Astrocyte (in vitro differentiated cells and primary cell): Measurements from ENCODE around the gene A3GALT2. TPM values are rescaled to one million over a fixed set of nuclear protein-coding genes. Genes with fewer than 3 reads are reported as not detected.
A peak's percentile ranks its signal among the peaks of the same experiment; 100 is the strongest.

Experiments used
- DNase-seq: peaks from one replicate; pipeline ENCODE4 v3.0.0-alpha.2; 2010; ENCODE audit warnings: low read depth
- FAIRE-seq: peaks from 2 replicates; lab custom pipeline; 2011; peaks lifted over from hg19 to GRCh38; lab: Jason Lieb, UNC
- H2AFZ ChIP-seq: 2 replicates; pipeline ENCODE4 v1.6.0; 2012; ENCODE audit warnings: low read depth, low read length, inconsistent platforms
- H3K27ac ChIP-seq: 2 replicates; pipeline ENCODE4 v1.5.1; 2011; ENCODE audit warnings: low read depth, low read length, inconsistent platforms
- H3K27me3 ChIP-seq: 2 replicates; pipeline ENCODE4 v1.6.0; 2011; ENCODE audit warnings: low read length, inconsistent platforms; ENCODE audit not compliant: insufficient read depth
- H3K36me3 ChIP-seq: 2 replicates; pipeline ENCODE4 v1.5.1; 2011; ENCODE audit warnings: low read length, inconsistent platforms; ENCODE audit not compliant: insufficient read depth
- H3K4me1 ChIP-seq: 2 replicates; pipeline ENCODE4 v1.5.1; 2011; ENCODE audit warnings: low read length, inconsistent platforms; ENCODE audit not compliant: insufficient read depth
- H3K4me2 ChIP-seq: 2 replicates; pipeline ENCODE4 v1.6.0; 2012; ENCODE audit warnings: low read length, inconsistent platforms
- H3K4me3 ChIP-seq: 2 replicates; pipeline ENCODE4 v1.5.1; 2011; ENCODE audit warnings: low read depth, mild to moderate bottlenecking, low read length, inconsistent platforms; ENCODE audit not compliant: insufficient read depth
- H3K79me2 ChIP-seq: 2 replicates; pipeline ENCODE4 v1.6.0; 2012; ENCODE audit warnings: mild to moderate bottlenecking, low read length, inconsistent platforms; ENCODE audit not compliant: insufficient read depth
- H3K9ac ChIP-seq: 2 replicates; pipeline ENCODE4 v1.6.0; 2012; ENCODE audit warnings: mild to moderate bottlenecking, low read length, inconsistent platforms
- H3K9me3 ChIP-seq: 2 replicates; pipeline ENCODE4 v1.5.1; 2012; ENCODE audit warnings: low read depth, mild to moderate bottlenecking, low read length, inconsistent platforms; ENCODE audit not compliant: insufficient read depth
- H4K20me1 ChIP-seq: 2 replicates; pipeline ENCODE4 v1.6.0; 2012; ENCODE audit warnings: low read length, inconsistent platforms; ENCODE audit not compliant: insufficient read depth
- H3K27ac Mint-ChIP-seq: one replicate; pipeline ENCODE4 v1.8.0; 2021; ENCODE audit warnings: mild to moderate bottlenecking, mixed read lengths; ENCODE audit not compliant: unreplicated experiment
- H3K27me3 Mint-ChIP-seq: one replicate; pipeline ENCODE4 v1.8.0; 2021; ENCODE audit warnings: low read depth, mixed read lengths; ENCODE audit not compliant: unreplicated experiment
- H3K36me3 Mint-ChIP-seq: one replicate; pipeline ENCODE4 v1.8.0; 2021; ENCODE audit warnings: low read depth, mixed read lengths; ENCODE audit not compliant: unreplicated experiment
- H3K4me1 Mint-ChIP-seq: one replicate; pipeline ENCODE4 v1.8.0; 2021; ENCODE audit warnings: low read depth, mixed read lengths; ENCODE audit not compliant: unreplicated experiment
- H3K4me3 Mint-ChIP-seq: one replicate; pipeline ENCODE4 v1.8.0; 2021; ENCODE audit warnings: mild to moderate bottlenecking, moderate library complexity, mixed read lengths; ENCODE audit not compliant: unreplicated experiment
- H3K9me3 Mint-ChIP-seq: one replicate; pipeline ENCODE4 v1.8.0; 2021; ENCODE audit warnings: mild to moderate bottlenecking, mixed read lengths; ENCODE audit not compliant: unreplicated experiment
- EZH2 ChIP-seq: IDR thresholded peaks from 2 replicates; pipeline ENCODE4 v1.6.1; 2012; ENCODE audit warnings: mild to moderate bottlenecking, low read length, inconsistent platforms; ENCODE audit not compliant: insufficient read depth
- total RNA-seq: library from RNA; stranded (reverse); gene quantifications from 2 replicates; pipeline ENCODE4 v1.2.1, GENCODE V29; 2021
- TF ChIP-seq, protein P1 (sequence below): IDR thresholded peaks from 2 replicates; pipeline ENCODE4 v1.5.1; 2011; ENCODE audit warnings: low read depth, mild to moderate bottlenecking, inconsistent platforms, low read length, moderate library complexity; ENCODE audit not compliant: insufficient read depth

A3GALT2 gene
- total RNA-seq, 1 donor from 2014 or later: not detected

DNA sequence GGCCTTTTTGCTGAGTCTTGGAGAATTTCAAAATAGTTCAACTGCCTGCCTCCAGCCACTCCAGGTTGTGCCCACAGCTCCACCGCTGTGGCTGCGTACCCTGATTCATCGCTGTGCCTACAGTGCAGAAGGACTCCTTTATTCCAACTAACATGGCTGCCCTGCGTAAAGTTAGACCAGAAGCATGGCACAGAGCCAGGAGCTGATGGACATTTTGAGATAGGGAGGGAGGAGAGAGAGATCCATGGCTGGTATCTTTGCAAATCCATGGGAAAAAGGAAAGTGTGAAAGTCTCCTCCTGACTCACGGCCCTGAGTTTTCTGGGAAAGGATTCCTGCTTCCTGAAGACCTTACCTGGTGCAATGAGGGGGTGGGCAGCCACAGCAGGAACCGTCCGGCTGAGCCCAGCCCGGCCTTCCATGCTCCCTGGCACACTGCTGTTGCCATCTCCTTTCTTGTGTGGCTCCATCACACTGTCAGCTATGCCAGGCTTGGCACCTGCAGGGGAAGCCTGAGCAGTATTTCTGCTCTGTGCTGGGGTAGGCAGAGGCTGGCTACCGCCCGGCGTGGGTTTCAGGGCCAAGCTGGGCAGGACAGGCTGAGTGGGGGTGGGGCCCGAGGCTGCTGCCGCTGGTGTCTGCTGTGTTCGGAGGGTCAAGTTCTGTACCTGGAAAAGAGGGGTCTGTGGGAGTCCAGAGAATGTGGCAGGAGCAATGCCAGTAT lies 46.0 kb upstream of the A3GALT2 start:
- Histone ChIP-seq H3K9ac (no peak overlapping the region), H3K4me1 (peaks cover 30% of the 10 kb centered on the region), H3K9me3 (no peaks in the 10 kb centered on the region), H3K4me2 (no peak overlapping the region), H4K20me1 (no peaks in the 10 kb centered on the region), H3K4me3 (no peak overlapping the region), H3K27ac (no peak overlapping the region), H3K27me3 (no peaks in the 10 kb centered on the region), H3K79me2 (no peaks in the 10 kb centered on the region), H3K36me3 (peaks cover 2% of the 10 kb centered on the region), H2AFZ (no peak overlapping the region)
- TF ChIP-seq, protein P1, sequence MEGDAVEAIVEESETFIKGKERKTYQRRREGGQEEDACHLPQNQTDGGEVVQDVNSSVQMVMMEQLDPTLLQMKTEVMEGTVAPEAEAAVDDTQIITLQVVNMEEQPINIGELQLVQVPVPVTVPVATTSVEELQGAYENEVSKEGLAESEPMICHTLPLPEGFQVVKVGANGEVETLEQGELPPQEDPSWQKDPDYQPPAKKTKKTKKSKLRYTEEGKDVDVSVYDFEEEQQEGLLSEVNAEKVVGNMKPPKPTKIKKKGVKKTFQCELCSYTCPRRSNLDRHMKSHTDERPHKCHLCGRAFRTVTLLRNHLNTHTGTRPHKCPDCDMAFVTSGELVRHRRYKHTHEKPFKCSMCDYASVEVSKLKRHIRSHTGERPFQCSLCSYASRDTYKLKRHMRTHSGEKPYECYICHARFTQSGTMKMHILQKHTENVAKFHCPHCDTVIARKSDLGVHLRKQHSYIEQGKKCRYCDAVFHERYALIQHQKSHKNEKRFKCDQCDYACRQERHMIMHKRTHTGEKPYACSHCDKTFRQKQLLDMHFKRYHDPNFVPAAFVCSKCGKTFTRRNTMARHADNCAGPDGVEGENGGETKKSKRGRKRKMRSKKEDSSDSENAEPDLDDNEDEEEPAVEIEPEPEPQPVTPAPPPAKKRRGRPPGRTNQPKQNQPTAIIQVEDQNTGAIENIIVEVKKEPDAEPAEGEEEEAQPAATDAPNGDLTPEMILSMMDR: no peak
- no peak for TF ChIP-seq EZH2
- H3K4me3 Mint-ChIP-seq: peak overlapping the region; percentile 62
- no peaks in the 10 kb centered on the region for H3K9me3 Mint-ChIP-seq
- H3K27me3 Mint-ChIP-seq: peaks cover 15% of the 10 kb centered on the region
- peaks cover 59% of the 10 kb centered on the region for H3K4me1 Mint-ChIP-seq
- no peak for DNase-seq
- FAIRE-seq: no peak
- peak overlapping the region; percentile 78 for H3K27ac Mint-ChIP-seq
- H3K36me3 Mint-ChIP-seq: peaks cover 20% of the 10 kb centered on the region

DNA sequence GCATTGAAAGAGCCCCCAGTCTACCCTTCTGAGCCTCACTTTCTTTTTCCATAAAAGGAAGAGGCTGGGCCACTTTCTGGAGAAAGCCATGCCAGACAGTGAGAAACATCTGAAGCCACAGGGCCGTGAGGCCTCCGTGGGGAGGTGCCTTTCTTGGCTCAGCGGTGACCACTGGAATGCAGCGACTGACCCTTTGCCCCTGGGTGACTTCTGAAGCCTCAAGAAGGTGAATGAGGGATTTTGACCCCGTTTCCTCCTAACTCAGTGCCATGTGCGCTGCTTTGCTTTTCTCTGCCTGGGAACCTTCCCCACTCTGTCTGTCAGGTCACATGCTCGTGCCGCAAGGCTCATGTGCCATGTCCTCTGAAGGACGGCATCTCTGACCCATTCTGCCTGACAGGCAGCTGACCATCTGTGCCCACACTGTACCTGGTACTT lies 44.7 kb upstream of the A3GALT2 start:
- Histone ChIP-seq H3K36me3 (peaks cover 4% of the 10 kb centered on the region), H3K9me3 (no peaks in the 10 kb centered on the region), H4K20me1 (no peaks in the 10 kb centered on the region), H3K27ac (no peak overlapping the region), H3K27me3 (no peaks in the 10 kb centered on the region), H3K4me3 (no peak overlapping the region), H3K79me2 (no peaks in the 10 kb centered on the region), H3K4me2 (peak overlapping the region; percentile 32), H3K9ac (peak overlapping the region; percentile 20), H3K4me1 (peaks cover 30% of the 10 kb centered on the region), H2AFZ (peak overlapping the region; percentile 30)
- Mint-ChIP-seq H3K4me3 (peak overlapping the region; percentile 62), H3K36me3 (peaks cover 12% of the 10 kb centered on the region), H3K27me3 (peaks cover 11% of the 10 kb centered on the region), H3K27ac (peak overlapping the region; percentile 86), H3K9me3 (no peaks in the 10 kb centered on the region), H3K4me1 (peaks cover 69% of the 10 kb centered on the region)
- no peak for TF ChIP-seq EZH2
- TF ChIP-seq, protein P1: no peak
- FAIRE-seq (no peak), DNase-seq (peak; percentile 79)

DNA sequence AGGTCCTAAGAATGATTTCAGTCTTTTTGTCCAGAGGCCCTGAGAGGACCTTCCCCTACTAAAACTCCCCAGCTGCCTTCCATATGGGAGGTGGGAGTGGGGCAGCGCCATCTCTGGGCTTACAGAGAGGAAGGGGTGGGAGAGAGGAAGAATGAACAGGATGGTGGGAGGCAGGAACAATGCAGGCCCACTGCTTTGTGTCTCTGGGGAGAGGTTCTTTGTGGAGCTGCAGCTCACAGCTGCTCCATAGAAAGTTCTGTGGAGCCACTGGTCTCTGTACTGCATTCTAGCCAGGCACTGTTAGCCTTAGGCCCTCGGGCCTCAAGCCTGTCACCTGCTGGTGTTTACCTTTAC lies 43.6 kb upstream of the A3GALT2 start:
- Histone ChIP-seq H3K79me2 (no peaks in the 10 kb centered on the region), H3K27me3 (no peaks in the 10 kb centered on the region), H3K27ac (no peak overlapping the region), H4K20me1 (no peaks in the 10 kb centered on the region), H3K4me2 (peak overlapping the region; percentile 33), H3K9me3 (no peaks in the 10 kb centered on the region), H3K4me3 (no peak overlapping the region), H3K4me1 (peaks cover 30% of the 10 kb centered on the region), H3K9ac (no peak overlapping the region), H2AFZ (no peak overlapping the region), H3K36me3 (peaks cover 8% of the 10 kb centered on the region)
- peaks cover 5% of the 10 kb centered on the region for H3K27me3 Mint-ChIP-seq
- DNase-seq (no peak), FAIRE-seq (no peak)
- H3K27ac Mint-ChIP-seq: peak overlapping the region; percentile 51
- peaks cover 73% of the 10 kb centered on the region for H3K4me1 Mint-ChIP-seq
- H3K36me3 Mint-ChIP-seq: peaks cover 14% of the 10 kb centered on the region
- TF ChIP-seq, protein P1: no peak
- TF ChIP-seq EZH2: no peak
- H3K4me3 Mint-ChIP-seq: no peak overlapping the region
- H3K9me3 Mint-ChIP-seq: no peaks in the 10 kb centered on the region
